Activated T-cell treated with anti-CD3 and anti-CD28 coated beads, Interleukin-2, amount 50 U/mL, for 72 hours (primary cell): Measurements from ENCODE around the gene DCTN5. TPM values are rescaled to one million over a fixed set of nuclear protein-coding genes. Genes with fewer than 3 reads are reported as not detected.
A peak's percentile ranks its signal among the peaks of the same experiment; 100 is the strongest.
"Not testable (repeated sequence)": the region's sequence is repeated elsewhere in the genome, so short reads cannot be mapped to it uniquely, and the experiment has no call there.

Experiments
- ATAC-seq, 2 donors: fragments of 150-1000 bp; cut with Tn5 transposase; replicated peaks in 1 of 2; 2 replicates each; pipeline ENCODE4 v1.10.0; 2021; ENCODE audit warnings: moderate library complexity in 2 of 2, mild to moderate bottlenecking in 1 of 2
- DNase-seq, 2 donors: peaks; one replicate each; pipeline ENCODE4 v3.0.0; 2021 to 2022; ENCODE audit warnings: mixed read lengths in 1 of 2
- H3K27ac Mint-ChIP-seq: one replicate; pipeline ENCODE4 v1.8.0; 2022; ENCODE audit warnings: mild to moderate bottlenecking, moderate library complexity, mixed read lengths
- H3K27me3 Mint-ChIP-seq: one replicate; pipeline ENCODE4 v1.8.0; 2022; ENCODE audit warnings: low read depth, mixed read lengths
- H3K36me3 Mint-ChIP-seq, 2 donors: one replicate each; pipeline ENCODE4 v1.8.0; 2022; ENCODE audit warnings: mixed read lengths in 2 of 2, mild to moderate bottlenecking in 1 of 2; ENCODE audit not compliant: insufficient read depth in 2 of 2
- H3K4me1 Mint-ChIP-seq: one replicate; pipeline ENCODE4 v1.8.0; 2022; ENCODE audit warnings: low read depth, mixed read lengths
- H3K4me3 Mint-ChIP-seq, 2 donors: one replicate each; pipeline ENCODE4 v1.8.0; 2022; ENCODE audit warnings: mild to moderate bottlenecking in 2 of 2, mixed read lengths in 2 of 2, moderate library complexity in 2 of 2
- H3K9me3 Mint-ChIP-seq, 2 donors: one replicate each; pipeline ENCODE4 v1.8.0; 2022; ENCODE audit warnings: mixed read lengths in 2 of 2
- total RNA-seq, 2 donors: library from RNA; stranded (reverse); gene quantifications; one replicate each; pipeline ENCODE4 v1.2.3, GENCODE V29; 2022

DCTN5 gene
- total RNA-seq, result 10 to 100 TPM; 62.6 to 78.2 TPM

DNA sequence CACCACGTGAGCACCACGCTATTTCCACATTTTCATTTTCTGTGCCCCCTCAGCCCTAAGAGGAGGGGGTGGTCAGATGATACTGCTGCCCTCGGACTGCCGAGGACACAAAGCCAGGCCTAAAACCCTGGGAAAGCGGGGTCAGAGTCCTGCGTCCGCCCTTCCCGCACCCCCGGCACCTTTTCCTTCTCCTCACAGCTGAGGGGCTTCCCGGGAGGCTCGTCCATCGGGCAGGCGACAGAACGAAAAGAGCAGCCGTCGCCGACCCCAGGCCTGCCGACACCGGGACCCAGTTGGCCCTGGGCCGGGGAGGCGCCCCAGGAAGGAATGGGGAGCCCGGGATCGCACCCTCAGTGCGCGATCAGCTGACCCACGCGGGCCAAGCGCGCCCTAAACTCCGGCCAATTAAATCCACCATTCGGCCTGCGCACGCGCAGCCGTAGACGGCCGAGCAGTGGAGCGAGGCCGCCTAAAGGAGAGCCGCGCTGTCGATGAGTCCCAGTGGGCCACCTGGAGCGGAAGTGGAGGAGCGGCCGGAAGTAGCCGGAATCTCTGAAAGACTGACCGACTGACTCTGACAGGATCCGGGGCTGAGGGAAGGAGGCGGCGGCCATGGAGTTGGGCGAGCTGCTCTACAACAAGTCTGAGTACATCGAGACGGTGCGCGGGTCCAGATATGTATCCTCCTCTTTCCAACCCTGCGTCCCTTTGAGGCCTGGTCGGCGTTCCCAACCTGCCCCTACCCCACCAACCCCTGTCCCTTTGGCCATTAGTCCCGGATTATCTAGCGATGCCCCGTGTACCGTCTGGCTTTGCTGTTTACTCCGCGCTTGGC, at the start of gene DCTN5, which contains the start of gene PALB2:
DCTN5 (plus strand) TSS at position 536 of the 835 bp plus-strand sequence; CDS start at position 613, 77 bp downstream.
PALB2 (minus strand) TSS at position 380 of the 835 bp plus-strand sequence; CDS start at position 227, 153 bp downstream.
- DNase-seq (peak; percentile 92), ATAC-seq (peak; percentile 99)
- Mint-ChIP-seq H3K27ac (peak within 1 kb of the TSS; percentile 96), H3K36me3 (peaks cover 12 to 34% of the 10 kb centered on the region in 2 donors), H3K4me3 (peak within 1 kb of the TSS; percentile 92 to 96), H3K9me3 (no peaks in the 10 kb centered on the region), H3K4me1 (peaks cover 49% of the 10 kb centered on the region), H3K27me3 (no peaks in the 10 kb centered on the region)

DNA sequence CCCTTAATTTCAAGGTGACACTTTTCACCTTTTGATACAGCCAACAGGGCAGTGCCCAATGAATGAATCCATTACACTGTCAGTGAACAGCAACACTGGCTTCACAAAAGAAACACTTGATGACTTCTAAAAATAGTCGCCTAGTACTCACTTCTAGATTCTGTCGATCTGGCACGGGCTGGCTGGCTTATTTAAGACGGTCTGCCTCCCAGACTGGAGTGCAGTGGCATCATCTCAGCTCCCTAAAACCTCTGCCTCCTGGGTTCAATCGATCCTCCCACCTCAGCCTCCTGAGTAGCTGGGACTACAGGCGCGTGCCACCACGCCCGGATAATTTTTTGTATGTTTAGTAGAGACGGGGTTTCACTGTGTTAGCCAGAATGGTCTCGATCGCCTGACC, 47.1 kb upstream of the DCTN5 start:
- ATAC-seq (no peak), DNase-seq (no peak)
- no peaks in the 10 kb centered on the region for H3K27me3 Mint-ChIP-seq
- peak overlapping the region in 1 of 2 donors; percentile 84 for H3K4me3 Mint-ChIP-seq
- no peaks in the 10 kb centered on the region for H3K9me3 Mint-ChIP-seq
- H3K4me1 Mint-ChIP-seq, result peaks cover 40% of the 10 kb centered on the region
- peaks cover 7 to 14% of the 10 kb centered on the region in 2 donors for H3K36me3 Mint-ChIP-seq
- no peak overlapping the region for H3K27ac Mint-ChIP-seq

DNA sequence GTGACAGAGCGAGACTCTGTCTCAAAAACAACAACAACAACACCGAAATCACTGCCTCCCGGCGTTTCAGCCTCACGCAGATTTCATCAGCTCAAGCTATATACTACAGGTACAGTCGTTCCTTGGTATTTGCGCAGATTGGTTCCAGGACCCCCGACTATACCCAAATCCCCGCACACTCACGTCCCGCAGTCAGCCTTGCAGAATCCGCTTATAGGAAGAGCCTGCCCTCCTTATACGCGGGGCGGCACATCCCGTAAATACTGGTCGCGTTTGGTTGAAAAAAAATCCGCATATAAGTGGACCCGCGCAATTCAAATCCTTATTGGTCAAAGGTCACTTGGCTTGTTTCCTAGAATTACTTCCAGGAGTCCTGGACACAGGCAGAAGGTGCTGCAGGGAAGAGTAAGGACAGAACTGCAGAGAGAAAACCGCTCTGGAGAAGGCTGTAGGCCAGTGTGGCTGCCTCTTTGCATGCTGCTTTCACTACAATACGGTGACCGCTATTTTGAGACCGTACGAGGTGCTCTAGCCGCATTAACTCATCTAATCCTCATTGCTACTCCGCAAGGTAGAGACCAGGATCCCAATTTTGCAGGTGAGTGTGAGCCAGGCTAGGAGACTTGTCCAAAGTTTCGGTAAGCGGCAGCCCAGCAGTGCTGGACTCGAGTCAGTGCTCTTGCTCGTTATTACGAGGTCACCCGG, 45.9 kb upstream of the DCTN5 start:
- no peaks in the 10 kb centered on the region for H3K9me3 Mint-ChIP-seq
- no peaks in the 10 kb centered on the region for H3K27me3 Mint-ChIP-seq
- H3K36me3 Mint-ChIP-seq, result peaks cover 6 to 12% of the 10 kb centered on the region in 2 donors
- no peak for DNase-seq
- no peak for ATAC-seq
- H3K4me1 Mint-ChIP-seq, result peaks cover 40% of the 10 kb centered on the region
- H3K27ac Mint-ChIP-seq, result peak overlapping the region; percentile 72
- H3K4me3 Mint-ChIP-seq, result peak overlapping the region; percentile 84 to 86

DNA sequence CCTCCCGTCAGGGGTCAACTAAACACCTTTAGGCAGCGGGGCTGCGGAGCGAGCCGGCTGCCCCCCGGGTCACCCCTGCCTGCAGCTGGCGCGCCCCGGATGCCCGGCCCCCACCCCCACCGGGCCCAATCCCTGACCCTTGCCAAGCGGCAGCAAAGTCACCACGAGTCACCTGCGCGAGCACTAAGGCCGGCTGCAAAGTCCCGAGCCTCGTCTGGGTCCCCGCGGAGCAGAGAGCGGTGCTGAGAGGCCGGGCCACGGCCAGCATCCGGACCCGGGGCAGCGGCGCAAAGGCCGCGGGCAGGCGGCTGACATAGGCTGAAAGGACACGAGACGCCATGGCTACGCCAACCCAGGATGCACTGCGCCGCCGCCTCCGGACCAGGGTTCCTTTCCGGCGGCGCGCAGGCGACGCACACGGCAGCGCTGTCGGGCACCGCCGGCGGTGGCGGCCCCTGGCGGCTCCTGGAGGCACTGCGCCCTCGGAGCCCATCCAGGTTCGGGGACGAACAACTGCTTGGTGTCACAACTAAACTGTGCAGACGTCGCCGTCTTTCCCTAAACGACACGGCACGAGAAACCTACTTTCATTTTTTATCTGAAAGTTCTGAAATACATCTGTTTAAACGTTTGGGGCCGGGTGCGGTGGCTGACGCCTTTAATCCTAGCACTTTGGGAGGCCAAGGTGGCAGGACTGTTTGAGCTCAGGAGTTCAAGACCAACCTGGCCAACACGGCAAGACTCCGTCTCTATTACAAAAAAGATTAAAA, 45.1 kb upstream of the DCTN5 start, which contains the start of gene NDUFAB1:
NDUFAB1 (minus strand) TSS at position 366 of the 770 bp plus-strand sequence; CDS start at position 340, 26 bp downstream.
- Mint-ChIP-seq H3K27ac (peak within 1 kb of the TSS; percentile 72), H3K36me3 (peaks cover 4 to 10% of the 10 kb centered on the region in 2 donors), H3K4me1 (peaks cover 40% of the 10 kb centered on the region), H3K9me3 (no peaks in the 10 kb centered on the region), H3K4me3 (peak within 1 kb of the TSS; percentile 84 to 86), H3K27me3 (no peaks in the 10 kb centered on the region)
- DNase-seq, result peak; percentile 93 to 96
- ATAC-seq, result peak; percentile 99 to 100

DNA sequence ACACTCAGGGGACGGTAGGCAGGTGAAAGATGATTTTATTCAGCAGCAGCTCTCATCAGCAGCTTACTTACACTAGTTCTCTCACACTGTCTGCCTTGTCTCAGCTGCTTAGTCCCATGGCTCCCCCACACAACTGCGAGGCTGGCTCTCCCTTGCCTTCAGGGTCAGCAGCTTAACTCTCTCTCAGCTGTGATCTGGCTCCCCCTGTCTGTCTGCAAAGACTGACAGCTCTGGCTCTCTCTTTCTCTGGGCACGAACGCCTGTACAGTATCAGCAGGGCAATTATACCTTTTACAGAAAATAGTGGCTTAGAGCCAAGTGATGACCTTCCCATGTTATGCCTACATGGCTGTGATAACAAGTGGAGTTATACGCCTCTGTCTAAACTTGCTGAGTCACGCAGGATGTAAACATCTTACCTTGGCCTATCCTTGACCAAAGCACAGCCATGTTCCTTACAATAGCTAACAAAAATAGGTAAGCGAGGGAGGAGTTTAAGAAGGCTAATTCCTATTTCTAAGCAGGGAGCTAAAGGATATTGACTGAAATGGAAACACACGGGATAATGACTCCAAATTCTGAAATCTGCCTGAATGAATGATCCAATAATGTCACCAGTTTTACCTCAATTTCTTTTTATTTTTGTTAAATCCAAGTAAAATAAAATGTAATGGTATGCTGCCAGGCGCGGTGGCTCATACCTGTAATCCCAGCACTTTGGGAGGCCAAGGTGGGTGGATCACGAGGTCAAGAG, 44.1 kb upstream of the DCTN5 start:
- H3K9me3 Mint-ChIP-seq, result no peaks in the 10 kb centered on the region
- H3K27ac Mint-ChIP-seq, result peak overlapping the region; percentile 21

DNA sequence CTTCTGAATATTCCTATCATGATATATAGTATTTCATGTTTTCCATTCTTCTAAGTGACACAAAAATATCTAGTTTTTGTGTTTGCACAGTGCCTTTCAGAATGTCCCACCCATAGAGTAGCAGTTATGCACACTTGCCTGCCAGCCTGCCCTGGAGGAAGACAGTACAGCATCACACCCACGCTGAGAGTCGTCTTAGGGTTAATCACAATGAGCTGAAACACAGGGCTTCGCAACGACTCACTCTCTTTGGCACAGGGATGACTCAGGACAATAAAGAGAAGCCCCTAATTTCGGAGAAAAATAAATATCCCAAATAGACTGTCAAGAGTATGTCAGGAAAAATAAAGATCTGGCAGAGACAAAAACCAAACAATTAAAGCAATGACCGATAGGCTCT, 33.5 kb upstream of the DCTN5 start:
- ATAC-seq, result no peak

More for the DNA sequence above, 44.1 kb upstream of the DCTN5 start:
- H3K4me1 Mint-ChIP-seq, result peaks cover 32% of the 10 kb centered on the region
- H3K27me3 Mint-ChIP-seq, result no peaks in the 10 kb centered on the region
- DNase-seq, result peak; percentile 35 to 43
- H3K36me3 Mint-ChIP-seq, result peaks cover 2 to 11% of the 10 kb centered on the region in 2 donors
- H3K4me3 Mint-ChIP-seq, result peak overlapping the region; percentile 23 to 57
- peak in 1 of 2 donors; percentile 13 for ATAC-seq

DNA sequence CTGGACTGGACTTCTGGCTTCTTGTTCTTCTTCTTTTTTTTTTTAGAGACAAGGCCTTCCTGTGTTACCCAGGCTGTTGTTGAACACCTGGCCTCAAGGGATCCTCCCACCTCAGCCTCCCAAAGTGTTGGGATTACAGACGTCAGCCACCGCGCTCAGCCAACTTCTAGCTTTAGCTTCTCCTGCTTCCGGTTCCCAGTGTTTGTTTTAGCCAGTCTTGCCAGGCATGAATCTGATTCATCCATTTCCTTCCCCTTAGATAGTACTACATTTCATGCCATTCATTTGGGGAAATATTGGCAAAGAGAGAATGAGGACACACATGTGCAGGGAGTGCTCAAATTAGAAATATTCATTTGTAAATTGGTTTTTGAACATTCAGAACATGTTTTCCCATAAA, 33.1 kb upstream of the DCTN5 start:
- Mint-ChIP-seq H3K27me3 (no peaks in the 10 kb centered on the region), H3K9me3 (no peaks in the 10 kb centered on the region), H3K36me3 (peaks cover 2 to 15% of the 10 kb centered on the region in 2 donors), H3K4me1 (no peaks in the 10 kb centered on the region), H3K4me3 (no peak overlapping the region), H3K27ac (no peak overlapping the region)
- ATAC-seq (no peak), DNase-seq (no peak)

More for the DNA sequence above, 33.5 kb upstream of the DCTN5 start:
- Mint-ChIP-seq H3K36me3 (peaks cover 2 to 14% of the 10 kb centered on the region in 2 donors), H3K27me3 (no peaks in the 10 kb centered on the region), H3K27ac (no peak overlapping the region), H3K4me1 (no peaks in the 10 kb centered on the region), H3K9me3 (no peaks in the 10 kb centered on the region), H3K4me3 (no peak overlapping the region)
- DNase-seq, result no peak

DNA sequence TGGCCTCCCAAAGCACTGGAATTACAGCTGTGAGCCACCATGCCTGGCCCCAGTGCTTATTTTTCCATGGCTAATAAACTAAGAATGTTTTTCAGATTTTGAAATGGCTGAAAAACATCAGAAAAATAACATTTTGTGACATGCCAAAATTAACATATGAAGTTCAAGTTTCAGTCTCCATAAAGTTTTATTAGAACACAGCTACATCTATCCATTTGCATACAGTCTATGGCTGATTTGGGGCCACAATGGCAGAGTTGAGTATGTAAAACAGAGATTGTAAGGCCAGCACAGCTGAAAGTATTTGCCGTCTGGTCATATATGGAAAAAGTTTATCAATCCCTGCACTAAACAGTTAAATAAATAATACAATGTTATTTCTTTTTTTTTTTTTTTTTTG, 31.3 kb upstream of the DCTN5 start:
- H3K36me3 Mint-ChIP-seq, result peaks cover 0 to 8% of the 10 kb centered on the region in 2 donors
- no peak for DNase-seq
- no peak for ATAC-seq
- no peaks in the 10 kb centered on the region for H3K9me3 Mint-ChIP-seq
- no peak overlapping the region for H3K27ac Mint-ChIP-seq
- H3K4me3 Mint-ChIP-seq, result no peak overlapping the region
- H3K4me1 Mint-ChIP-seq, result no peaks in the 10 kb centered on the region
- no peaks in the 10 kb centered on the region for H3K27me3 Mint-ChIP-seq

DNA sequence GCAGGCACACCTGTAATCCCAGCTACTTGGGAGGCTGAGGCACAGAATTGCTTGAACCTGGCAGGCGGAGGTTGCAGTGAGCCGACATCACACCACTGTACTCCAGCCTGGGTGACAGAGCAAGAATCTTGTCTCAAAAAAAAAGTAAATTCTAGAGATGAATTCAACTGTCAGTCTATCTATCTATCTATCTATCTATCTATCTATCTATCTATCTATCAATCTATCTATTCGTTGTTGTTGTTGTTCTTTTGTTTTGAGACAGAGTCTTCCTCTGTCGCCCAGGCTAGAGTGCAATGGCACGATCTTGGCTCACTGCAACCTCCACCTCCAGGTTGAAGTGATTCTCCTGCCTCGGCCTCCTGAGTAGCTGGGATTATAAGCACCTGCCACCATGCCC, 30.4 kb upstream of the DCTN5 start:
- not testable (repeated sequence) for ATAC-seq, H3K36me3 Mint-ChIP-seq, DNase-seq, H3K4me3 Mint-ChIP-seq, H3K27ac Mint-ChIP-seq, H3K4me1 Mint-ChIP-seq, H3K9me3 Mint-ChIP-seq, H3K27me3 Mint-ChIP-seq

DNA sequence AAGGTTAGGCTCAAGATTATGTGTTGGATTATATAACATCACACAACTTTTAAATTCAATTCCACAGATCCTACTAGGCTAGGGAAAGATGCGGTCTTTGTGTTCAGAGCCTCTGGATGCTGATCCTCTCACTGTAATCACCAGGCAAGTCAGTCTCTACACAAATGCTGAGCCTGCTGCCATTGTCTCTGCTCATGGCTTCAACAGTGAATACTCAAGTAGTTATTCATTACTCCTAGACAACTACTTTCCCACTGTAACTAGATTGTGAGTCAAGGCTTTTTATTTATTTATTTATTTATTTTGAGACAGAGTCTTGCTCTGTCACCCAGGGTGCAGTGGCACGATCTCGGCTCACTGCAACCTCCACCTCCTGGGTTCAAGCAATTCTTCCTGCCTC, 29.3 kb upstream of the DCTN5 start:
- Mint-ChIP-seq H3K27ac (no peak overlapping the region), H3K9me3 (no peaks in the 10 kb centered on the region), H3K4me1 (no peaks in the 10 kb centered on the region), H3K27me3 (no peaks in the 10 kb centered on the region), H3K36me3 (peaks cover 0 to 11% of the 10 kb centered on the region in 2 donors), H3K4me3 (no peak overlapping the region)
- no peak for ATAC-seq
- no peak for DNase-seq

DNA sequence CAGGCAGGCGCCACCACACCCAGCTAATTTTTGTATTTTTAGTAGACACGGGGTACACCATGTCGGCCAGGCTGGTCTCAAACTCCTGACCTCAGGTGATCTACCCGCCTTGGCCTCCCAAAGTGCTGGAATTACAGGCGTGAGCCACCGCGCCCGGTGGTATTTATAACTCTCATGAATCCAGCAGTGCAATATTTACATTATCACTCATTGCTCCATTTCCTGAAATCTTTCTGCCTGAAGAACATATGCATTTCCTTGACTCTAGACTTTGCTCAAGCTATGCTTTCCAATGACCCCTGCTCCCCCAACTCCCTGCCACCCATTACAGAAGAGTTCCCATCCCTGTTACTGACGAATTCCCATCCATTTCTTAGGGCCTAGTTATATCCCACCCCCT, 25.5 kb upstream of the DCTN5 start:
- Mint-ChIP-seq H3K9me3 (no peaks in the 10 kb centered on the region), H3K4me1 (no peaks in the 10 kb centered on the region), H3K27me3 (no peaks in the 10 kb centered on the region), H3K27ac (no peak overlapping the region), H3K36me3 (peaks cover 2 to 19% of the 10 kb centered on the region in 2 donors), H3K4me3 (no peak overlapping the region)
- DNase-seq, result no peak
- no peak for ATAC-seq

DNA sequence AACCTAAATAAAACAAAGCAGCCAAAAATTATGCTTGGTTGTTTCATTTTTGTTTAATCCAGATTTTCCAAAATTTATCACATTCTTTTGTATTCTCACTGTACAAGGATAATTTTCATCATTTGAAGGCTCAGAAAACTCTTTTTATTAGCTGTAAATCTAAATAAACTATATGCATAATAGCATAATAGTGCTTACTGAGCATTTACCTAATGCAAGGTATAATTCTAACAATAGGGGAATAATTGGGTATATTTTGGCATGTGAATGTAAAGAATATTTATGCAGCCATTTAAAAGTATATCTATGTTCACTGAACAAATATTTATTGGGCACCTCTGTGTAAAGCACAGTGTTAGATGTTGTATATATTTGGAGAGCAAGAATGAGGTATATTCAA, 17.2 kb upstream of the DCTN5 start:
- no peak for DNase-seq
- no peaks in the 10 kb centered on the region for H3K27me3 Mint-ChIP-seq
- no peak overlapping the region for H3K27ac Mint-ChIP-seq
- H3K36me3 Mint-ChIP-seq, result peaks cover 10 to 29% of the 10 kb centered on the region in 2 donors
- no peak for ATAC-seq
- peaks cover under 1% of the 10 kb centered on the region for H3K4me1 Mint-ChIP-seq
- no peak overlapping the region for H3K4me3 Mint-ChIP-seq
- no peaks in the 10 kb centered on the region for H3K9me3 Mint-ChIP-seq
